HCT116 (cell line): ENCODE results near the gene GJB2. TPM values are rescaled to one million over a fixed set of nuclear protein-coding genes. Genes with fewer than 3 reads are reported as not detected.

ENCODE experiments used
- ATAC-seq: fragments of 200-7000 bp; cut with Tn5 transposase; 2 replicates; pipeline ENCODE4 v1.9.1; 2020; ENCODE audit warnings: mild to moderate bottlenecking, moderate library complexity
- BruUV-seq: library from RNA; stranded (reverse); fragments of 400-500 nt; replicated peaks from 2 replicates; lab custom pipeline; 2021; lab: Mats Ljungman, UMichigan
- CTCF ChIA-PET: fragments of 300-600 bp; sonication (Branson Sonifier 250); formaldehyde crosslinking; loops from one replicate; lab custom pipeline; 2021; ENCODE audit warnings: antibody characterized with exemption; lab: Charles Lee
- POLR2A ChIA-PET: fragments of 300-600, 350-600 bp; sonication (Branson Sonifier 250); formaldehyde crosslinking; loops from one replicate; lab custom pipeline; 2021; ENCODE audit warnings: antibody characterized with exemption; lab: Charles Lee
- RAD21 ChIA-PET, 2 experiments: fragments of 300-600 bp; sonication (Branson Sonifier 250); formaldehyde crosslinking; loops; one replicate each; lab custom pipeline; 2023; ENCODE audit warnings: low total read pairs in 2 of 2; ENCODE audit not compliant: uncharacterized antibody in 2 of 2, unreplicated experiment in 2 of 2, low non-redundant PET in 1 of 2; lab: Charles Lee
- DNase-seq: peaks from one replicate; pipeline ENCODE4 v3.0.0-alpha.2; 2010; ENCODE audit warnings: low read depth, low spot score
- H2AFZ ChIP-seq: fragments of 200-600 bp; shearing (Covaris generic), sonication (generic); 2 replicates; pipeline ENCODE4 v1.6.1; 2017; ENCODE audit warnings: low read depth, mixed run types, mixed read lengths, antibody characterized with exemption, low read length; ENCODE audit not compliant: poor library complexity, severe bottlenecking
- H3K27ac ChIP-seq: 2 replicates; pipeline ENCODE4 v1.5.1; 2012; ENCODE audit warnings: low read depth, low read length
- H3K27me3 ChIP-seq: fragments of 200-600 bp; sonication (generic); 2 replicates; pipeline ENCODE4 v1.6.1; 2016; ENCODE audit warnings: mixed run types, low read length, mixed read lengths; ENCODE audit not compliant: insufficient read depth
- H3K36me3 ChIP-seq, 2 experiments: fragments of 200-500 bp in 1 of 2; fragments of 200-600 bp in 1 of 2; sonication (Bioruptor generic) in 1 of 2; sonication (generic) in 1 of 2; 2 replicates each; pipeline versions ENCODE4 v1.5.1 to v1.6.1; 2014 to 2016; ENCODE audit warnings: low read length in 2 of 2, inconsistent platforms in 1 of 2, mixed read lengths in 1 of 2, mixed run types in 1 of 2; ENCODE audit not compliant: insufficient read depth in 2 of 2, control insufficient read depth in 1 of 2
- H3K4me1 ChIP-seq, 2 experiments: fragments of 200-600 bp in 1 of 2; sonication (generic) in 1 of 2; 2 replicates each; pipeline versions ENCODE4 v1.5.1 to v1.6.1; 2012 to 2017; ENCODE audit warnings: low read length in 2 of 2, inconsistent platforms in 1 of 2, mild to moderate bottlenecking in 1 of 2, mixed read lengths in 1 of 2, mixed run types in 1 of 2, moderate library complexity in 1 of 2; ENCODE audit not compliant: insufficient read depth in 2 of 2, control insufficient read depth in 1 of 2
- H3K4me2 ChIP-seq: fragments of 200-600 bp; sonication (generic); 2 replicates; pipeline ENCODE4 v1.6.1; 2017; ENCODE audit warnings: mixed run types, low read length, mixed read lengths
- H3K4me3 ChIP-seq, 2 experiments: fragments of 200-600 bp in 1 of 2; sonication (generic) in 1 of 2; replicated peaks in 1 of 2; 2 replicates each; pipeline ENCODE4 v1.5.1; 2011 to 2016; ENCODE audit warnings: low read length in 2 of 2, control low read depth in 1 of 2, low read depth in 1 of 2, mild to moderate bottlenecking in 1 of 2, mixed read lengths in 1 of 2, mixed run types in 1 of 2
- H3K79me2 ChIP-seq: fragments of 200-600 bp; sonication (generic); 2 replicates; pipeline ENCODE4 v1.6.1; 2017; ENCODE audit warnings: mild to moderate bottlenecking, mixed run types, low read length, moderate library complexity, mixed read lengths; ENCODE audit not compliant: insufficient read depth
- H3K9ac ChIP-seq: fragments of 200-600 bp; sonication (generic); 2 replicates; pipeline ENCODE4 v1.6.1; 2016; ENCODE audit warnings: low read length, mixed read lengths
- H3K9me2 ChIP-seq: fragments of 200-600 bp; sonication (generic), shearing (Covaris generic); 2 replicates; pipeline ENCODE4 v1.6.1; 2017; ENCODE audit warnings: mixed run types, mild to moderate bottlenecking, moderate library complexity; ENCODE audit not compliant: insufficient read depth
- H3K9me3 ChIP-seq, 2 experiments: fragments of 200-500 bp in 1 of 2; fragments of 200-600 bp in 1 of 2; sonication (Bioruptor generic) in 1 of 2; sonication (generic) in 1 of 2; 2 replicates each; pipeline ENCODE4 v1.6.1; 2014 to 2017; ENCODE audit warnings: low read length in 2 of 2, mixed read lengths in 2 of 2, inconsistent platforms in 1 of 2, low read depth in 1 of 2, mild to moderate bottlenecking in 1 of 2, mixed run types in 1 of 2, moderate library complexity in 1 of 2; ENCODE audit not compliant: control insufficient read depth in 1 of 2, insufficient read depth in 1 of 2
- H4K20me1 ChIP-seq: fragments of 200-600 bp; sonication (generic), shearing (Covaris generic); 2 replicates; pipeline ENCODE4 v1.6.1; 2017; ENCODE audit warnings: mixed run types, mild to moderate bottlenecking, moderate library complexity; ENCODE audit not compliant: insufficient read depth
- CEBPB ChIP-seq: IDR thresholded peaks from 2 replicates; pipeline ENCODE4 v1.6.1; 2012; ENCODE audit warnings: low read depth
- CTCF ChIP-seq, 3 experiments: fragments of 200-600 bp in 1 of 3; sonication (generic) in 1 of 3; IDR thresholded peaks in 2 of 3; conservative IDR thresholded peaks in 1 of 3; 2 replicates each; pipeline ENCODE4 v1.5.1; 2012 to 2017; ENCODE audit warnings: low read depth in 2 of 3, low read length in 2 of 3, antibody characterized with exemption in 1 of 3, borderline replicate concordance in 1 of 3, control low read depth in 1 of 3, mild to moderate bottlenecking in 1 of 3, mixed read lengths in 1 of 3, mixed run types in 1 of 3, moderate library complexity in 1 of 3; ENCODE audit not compliant: insufficient read depth in 1 of 3
- EGR1 ChIP-seq: IDR thresholded peaks from 2 replicates; pipeline ENCODE4 v1.6.1; 2012; ENCODE audit warnings: low read depth
- EZH2 ChIP-seq: fragments of 200-600 bp; sonication (generic); IDR thresholded peaks from 2 replicates; pipeline ENCODE4 v1.6.1; 2017; ENCODE audit warnings: antibody characterized with exemption, mixed run types
- FOSL1 ChIP-seq: IDR thresholded peaks from 2 replicates; pipeline ENCODE4 v1.6.1; 2012; ENCODE audit warnings: low read depth
- POLR2A ChIP-seq: IDR thresholded peaks from 2 replicates; pipeline ENCODE4 v1.7.0; 2011; ENCODE audit warnings: borderline replicate concordance; ENCODE audit not compliant: insufficient read depth, insufficient read length; ENCODE audit errors: extremely low read depth
- POLR2AphosphoS5 ChIP-seq: IDR thresholded peaks from 2 replicates; pipeline ENCODE4 v1.6.1; 2011; ENCODE audit warnings: mild to moderate bottlenecking, low read depth, low read length, moderate library complexity
- REST ChIP-seq: IDR thresholded peaks from 2 replicates; pipeline ENCODE4 v1.6.1; 2012; ENCODE audit warnings: low read depth
- SIN3A ChIP-seq: IDR thresholded peaks from 2 replicates; pipeline ENCODE4 v1.6.1; 2012; ENCODE audit warnings: low read depth
- SP1 ChIP-seq: IDR thresholded peaks from 2 replicates; pipeline ENCODE4 v1.6.1; 2012; ENCODE audit warnings: low read depth
- SRF ChIP-seq: IDR thresholded peaks from 2 replicates; pipeline ENCODE4 v1.6.1; 2012; ENCODE audit warnings: low read depth
- TCF7L2 ChIP-seq: IDR thresholded peaks from 2 replicates; pipeline ENCODE4 v1.7.0; 2011; ENCODE audit warnings: borderline replicate concordance, inconsistent platforms; ENCODE audit not compliant: insufficient read depth, insufficient read length; ENCODE audit errors: extremely low read depth
- ZFX ChIP-seq: fragments of 450-650 bp; IDR thresholded peaks from 2 replicates; pipeline ENCODE4 v1.6.1; 2017
- intact Hi-C: fragments of 100-400 bp; cut with micrococcal nuclease; formaldehyde crosslinking; loops from 2 replicates; pipeline ENCODE4 v1.10.0; 2022
- total RNA-seq: library from RNA; stranded (reverse); gene quantifications from one replicate; pipeline ENCODE4 v1.2.1, GENCODE V29; 2021; ENCODE audit not compliant: unreplicated experiment

GJB2 gene
- total RNA-seq, 1 experiment from 2014 or later = 44.7 TPM

- no peaks in the 10 kb centered on the region for H3K36me3 ChIP-seq
- H3K4me3 ChIP-seq = no peak overlapping the region
- no peaks in the 10 kb centered on the region for H3K27me3 ChIP-seq
- H3K27ac ChIP-seq = no peak overlapping the region
- intact Hi-C loops = no loop called here
- TF ChIP-seq FOSL1 (no peak), CEBPB (no peak), SP1 (no peak), TCF7L2 (no peak)
- TF ChIP-seq, all 23 proteins: peak for 0
- ChIA-PET CTCF (no interaction called here), POLR2A (no interaction called here), RAD21 (no interaction called here)
- H3K9me2 ChIP-seq = no peaks in the 10 kb centered on the region
- ATAC-seq (no peak), DNase-seq (no peak)
- no peaks in the 10 kb centered on the region for H3K79me2 ChIP-seq
- H3K9me3 ChIP-seq = no peaks in the 10 kb centered on the region
- H2AFZ ChIP-seq = no peak overlapping the region
- no TSS peak for BruUV-seq
- H3K4me2 ChIP-seq = no peak overlapping the region
- H4K20me1 ChIP-seq = no peaks in the 10 kb centered on the region
- no peak overlapping the region for H3K9ac ChIP-seq
- no peaks in the 10 kb centered on the region for H3K4me1 ChIP-seq
Measured at GRCh38 chr13:20217168-20217567, 24.4 kb upstream of the GJB2 start.

- ChIA-PET POLR2A (no interaction called here), RAD21 (no interaction called here), CTCF (no interaction called here)
- Histone ChIP-seq H3K9ac (no peak overlapping the region), H4K20me1 (no peaks in the 10 kb centered on the region), H3K9me2 (no peaks in the 10 kb centered on the region), H3K4me3 (no peak overlapping the region), H3K36me3 (no peaks in the 10 kb centered on the region), H3K27me3 (no peaks in the 10 kb centered on the region), H3K9me3 (no peaks in the 10 kb centered on the region)
- ATAC-seq = no peak
- TF ChIP-seq CTCF (IDR thresholded peaks at IDR 0.05 in 2 of 3, conservative IDR thresholded peaks at IDR 0.05 in 1 of 3; ENCODE audit: borderline replicate concordance in 1 of 3, insufficient read depth in 1 of 3, low read depth in 2 of 3, low read length in 2 of 3) = no peak
- no peak for TF ChIP-seq REST
- no peak for TF ChIP-seq ZFX
- no peak for TF ChIP-seq TCF7L2
- no peak for TF ChIP-seq SP1
- TF ChIP-seq POLR2A = no peak
- TF ChIP-seq EGR1 = no peak
- TF ChIP-seq SRF = no peak
- TF ChIP-seq EZH2 = no peak
- TF ChIP-seq POLR2AphosphoS5 = no peak
- TF ChIP-seq SIN3A = no peak
- TF ChIP-seq, all 23 proteins: peak for 0
- no TSS peak for BruUV-seq
- Histone ChIP-seq H3K79me2 (no peaks in the 10 kb centered on the region), H3K4me2 (no peak overlapping the region), H2AFZ (no peak overlapping the region), H3K27ac (no peak overlapping the region), H3K4me1 (no peaks in the 10 kb centered on the region)
- DNase-seq = no peak
- intact Hi-C loops = no loop called here
Measured at GRCh38 chr13:20209948-20210347, 17.2 kb upstream of the GJB2 start.
